T-helper 1 cell treated with Interleukin-12 subunit alpha and Interleukin-12 subunit beta and Interleukin-4 antibody, amounts not matched to agents 30 μg/mL and 1 μg/mL, for 36 hours (primary cell): ENCODE results near the gene FRAS1.

ENCODE experiments used
- H3K27ac Mint-ChIP-seq: one replicate; pipeline ENCODE4 v1.8.0; 2021; ENCODE audit warnings: mild to moderate bottlenecking, mixed read lengths
- H3K27me3 Mint-ChIP-seq: one replicate; pipeline ENCODE4 v1.8.0; 2021; ENCODE audit warnings: low read depth, mixed read lengths
- H3K36me3 Mint-ChIP-seq: one replicate; pipeline ENCODE4 v1.8.0; 2021; ENCODE audit warnings: low read depth, mixed read lengths
- H3K4me1 Mint-ChIP-seq: one replicate; pipeline ENCODE4 v1.8.0; 2021; ENCODE audit warnings: low read depth, mixed read lengths
- H3K4me3 Mint-ChIP-seq: one replicate; pipeline ENCODE4 v1.8.0; 2021; ENCODE audit warnings: mild to moderate bottlenecking, moderate library complexity, mixed read lengths
- H3K9me3 Mint-ChIP-seq: one replicate; pipeline ENCODE4 v1.8.0; 2021; ENCODE audit warnings: mixed read lengths

Gene FRAS1

DNA sequence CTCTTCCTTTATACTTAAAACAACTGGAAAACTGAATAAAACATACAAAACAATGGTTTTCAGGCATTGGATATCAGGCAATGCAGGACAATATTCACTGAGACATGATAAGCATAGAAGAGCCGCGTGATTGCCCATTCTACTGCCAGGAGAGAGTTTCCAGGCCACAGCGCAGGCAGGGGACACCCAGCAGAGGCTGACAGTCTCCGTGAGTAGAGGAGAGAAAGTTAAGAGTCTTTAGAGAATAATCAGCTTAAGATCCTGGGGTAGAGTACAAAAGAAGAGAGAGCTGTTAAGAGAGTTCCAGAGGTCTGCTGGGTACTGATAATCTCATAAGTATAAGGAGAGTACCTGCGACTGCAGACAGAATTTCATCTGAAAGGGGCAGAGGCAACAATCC is 18.4 kb upstream of the FRAS1 start:
- no peaks in the 10 kb centered on the region for H3K36me3 Mint-ChIP-seq
- peaks cover 29% of the 10 kb centered on the region for H3K27me3 Mint-ChIP-seq
- no peaks in the 10 kb centered on the region for H3K9me3 Mint-ChIP-seq
- no peaks in the 10 kb centered on the region for H3K4me1 Mint-ChIP-seq
- H3K4me3 Mint-ChIP-seq, result no peak overlapping the region
- no peak overlapping the region for H3K27ac Mint-ChIP-seq

DNA sequence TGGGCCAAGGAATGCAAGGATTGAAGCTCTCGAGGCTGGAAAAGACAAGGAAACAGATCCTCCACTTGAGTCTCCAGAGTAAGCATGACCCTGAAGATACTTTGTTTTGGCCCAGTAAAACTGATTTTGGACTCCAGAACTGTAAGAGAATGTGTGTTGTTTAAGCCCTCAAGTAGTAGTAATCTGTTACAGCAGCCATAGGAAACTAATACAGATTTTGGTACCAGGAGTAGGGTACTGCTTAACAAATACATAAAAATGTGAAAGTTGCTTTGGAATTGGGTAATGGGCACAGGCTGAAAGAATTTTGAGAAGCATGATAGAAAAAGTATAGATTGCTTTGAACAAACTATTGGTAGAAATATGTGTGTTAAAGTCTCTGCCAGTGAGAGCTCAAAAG is 17.4 kb upstream of the FRAS1 start:
- peaks cover 35% of the 10 kb centered on the region for H3K27me3 Mint-ChIP-seq
- no peaks in the 10 kb centered on the region for H3K36me3 Mint-ChIP-seq
- no peak overlapping the region for H3K27ac Mint-ChIP-seq
- no peaks in the 10 kb centered on the region for H3K9me3 Mint-ChIP-seq
- H3K4me1 Mint-ChIP-seq, result no peaks in the 10 kb centered on the region
- H3K4me3 Mint-ChIP-seq, result no peak overlapping the region

DNA sequence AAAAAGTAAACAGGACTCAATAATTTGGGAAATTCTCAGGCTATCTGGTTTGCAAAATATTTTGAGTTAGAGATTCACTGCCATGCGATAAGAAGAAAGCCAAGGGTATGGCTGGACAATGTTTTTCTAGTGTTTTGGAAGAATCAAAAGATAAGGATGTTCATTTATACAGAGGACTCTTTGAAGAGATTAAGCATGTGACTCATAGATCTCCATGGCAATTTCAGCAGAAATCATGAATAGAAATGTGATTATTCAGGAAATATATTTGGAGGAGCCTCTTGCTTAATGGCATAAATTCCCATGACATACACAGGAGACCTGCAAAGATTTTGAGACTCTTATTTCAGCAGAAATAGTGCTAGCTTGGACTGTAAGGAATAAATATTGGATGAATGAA is 16.7 kb upstream of the FRAS1 start:
- H3K27me3 Mint-ChIP-seq, result peaks cover 30% of the 10 kb centered on the region
- H3K4me3 Mint-ChIP-seq, result no peak overlapping the region
- no peaks in the 10 kb centered on the region for H3K36me3 Mint-ChIP-seq
- H3K9me3 Mint-ChIP-seq, result no peaks in the 10 kb centered on the region
- no peak overlapping the region for H3K27ac Mint-ChIP-seq
- no peaks in the 10 kb centered on the region for H3K4me1 Mint-ChIP-seq

DNA sequence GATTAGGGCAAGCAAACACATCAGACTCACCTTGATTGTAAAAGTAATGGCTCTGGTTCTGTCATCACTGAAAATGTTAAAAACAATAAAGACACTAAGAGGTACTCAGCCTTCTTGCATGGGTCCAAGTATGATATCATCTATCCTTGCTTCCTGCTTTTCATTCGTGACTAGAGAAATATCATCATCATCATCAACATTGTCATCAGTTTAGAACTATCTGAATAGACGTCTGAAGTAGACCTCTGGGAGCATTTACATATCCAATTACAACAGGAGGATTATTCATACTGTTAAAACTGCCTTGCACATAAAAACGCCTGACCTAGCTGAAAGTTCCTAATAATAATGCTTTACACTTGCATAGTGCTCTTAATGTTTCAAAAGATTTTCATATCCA is 9.8 kb upstream of the FRAS1 start:
- H3K36me3 Mint-ChIP-seq, result no peaks in the 10 kb centered on the region
- H3K4me1 Mint-ChIP-seq, result no peaks in the 10 kb centered on the region
- no peak overlapping the region for H3K4me3 Mint-ChIP-seq
- no peak overlapping the region for H3K27ac Mint-ChIP-seq
- H3K27me3 Mint-ChIP-seq, result peaks cover 9% of the 10 kb centered on the region
- H3K9me3 Mint-ChIP-seq, result no peaks in the 10 kb centered on the region

- H3K27ac Mint-ChIP-seq, result no peak overlapping the region
- no peaks in the 10 kb centered on the region for H3K9me3 Mint-ChIP-seq
- H3K36me3 Mint-ChIP-seq, result no peaks in the 10 kb centered on the region
- H3K4me3 Mint-ChIP-seq, result peak overlapping the region; percentile 89
- H3K27me3 Mint-ChIP-seq, result peaks cover 74% of the 10 kb centered on the region
- peaks cover 25% of the 10 kb centered on the region for H3K4me1 Mint-ChIP-seq
Observed at GRCh38 chr4:78056265-78057129, 626 bp upstream of the FRAS1 start.

DNA sequence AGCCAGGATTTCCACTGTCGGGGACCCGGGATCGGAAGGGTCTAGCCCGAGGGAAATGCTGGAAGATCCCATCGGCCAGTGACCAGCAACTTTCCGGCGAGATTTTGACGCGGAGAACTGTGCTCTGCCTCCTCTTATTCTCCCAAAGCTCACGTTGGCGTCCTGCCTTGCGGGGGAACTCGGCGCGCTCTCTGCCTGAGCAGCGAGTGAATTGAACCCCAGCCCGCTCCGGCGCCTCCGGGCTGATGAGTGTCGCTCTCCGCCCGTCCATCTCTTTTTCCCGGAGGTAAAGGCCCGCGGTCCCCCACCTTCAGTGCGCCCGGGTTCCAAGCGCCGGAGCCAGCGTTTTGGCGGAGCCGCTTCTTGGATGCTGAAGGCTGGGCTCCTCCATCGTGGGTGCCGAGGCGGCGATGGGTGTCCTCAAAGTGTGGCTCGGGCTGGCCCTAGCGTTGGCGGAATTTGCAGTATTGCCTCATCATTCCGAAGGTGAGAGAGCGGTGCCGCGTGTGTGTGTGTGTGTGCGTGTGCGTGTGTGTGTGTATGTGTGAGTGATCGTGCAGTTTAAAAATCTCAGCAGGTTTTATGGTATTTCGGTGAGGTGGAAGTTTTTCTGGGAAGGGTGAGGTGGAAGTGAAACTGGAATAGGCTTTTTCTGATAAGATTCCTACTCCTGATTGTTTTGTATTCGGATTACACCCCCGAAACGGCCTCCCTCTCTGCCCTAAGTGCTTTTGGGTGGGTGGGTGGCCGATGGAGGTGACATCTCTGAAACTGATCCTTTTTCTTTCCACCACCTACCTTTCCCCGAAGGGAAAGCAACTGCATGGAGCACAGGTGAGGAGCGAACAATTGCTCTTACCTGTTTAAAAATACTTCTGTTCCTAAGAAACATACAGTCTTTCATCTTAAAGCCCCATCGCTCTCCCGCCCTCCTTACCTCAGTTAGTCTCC is 752 bp downstream of the FRAS1 start:
- Mint-ChIP-seq H3K4me1 (peaks cover 25% of the 10 kb centered on the region), H3K9me3 (no peaks in the 10 kb centered on the region), H3K36me3 (no peaks in the 10 kb centered on the region), H3K27ac (peak overlapping the region; percentile 49), H3K27me3 (peaks cover 85% of the 10 kb centered on the region), H3K4me3 (peak overlapping the region; percentile 89)

- Mint-ChIP-seq H3K36me3 (no peaks in the 10 kb centered on the region), H3K27ac (no peak overlapping the region), H3K4me3 (peak overlapping the region; percentile 89), H3K9me3 (no peaks in the 10 kb centered on the region), H3K27me3 (peaks cover 79% of the 10 kb centered on the region), H3K4me1 (peaks cover 25% of the 10 kb centered on the region)
Observed at GRCh38 chr4:78058591-78059523, 1.7 kb downstream of the FRAS1 start.

- H3K4me1 Mint-ChIP-seq, result peaks cover 25% of the 10 kb centered on the region
- no peaks in the 10 kb centered on the region for H3K9me3 Mint-ChIP-seq
- H3K4me3 Mint-ChIP-seq, result peak overlapping the region; percentile 42
- H3K27ac Mint-ChIP-seq, result no peak overlapping the region
- no peaks in the 10 kb centered on the region for H3K36me3 Mint-ChIP-seq
- peaks cover 72% of the 10 kb centered on the region for H3K27me3 Mint-ChIP-seq
Observed at GRCh38 chr4:78059524-78059889, 2.4 kb downstream of the FRAS1 start.

DNA sequence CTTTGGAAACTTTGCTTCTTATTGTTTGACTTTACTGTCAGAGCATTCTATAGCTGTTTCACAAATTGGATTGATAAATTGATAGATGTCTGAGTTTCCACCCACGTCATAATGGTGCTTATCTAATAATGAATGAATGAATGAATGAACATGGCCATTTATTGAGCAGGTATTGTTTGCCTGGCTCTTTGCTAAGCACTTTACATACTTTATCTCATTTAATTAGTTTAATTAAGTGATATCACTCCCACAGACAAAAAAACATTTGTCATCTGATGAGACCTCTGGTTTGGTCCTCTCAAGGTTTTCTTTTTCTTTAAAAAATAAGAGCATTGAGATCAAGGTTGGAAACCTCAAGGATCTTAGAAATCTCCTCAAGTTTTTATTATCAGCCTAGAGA is 2.8 kb downstream of the FRAS1 start:
- H3K27ac Mint-ChIP-seq, result no peak overlapping the region
- H3K4me1 Mint-ChIP-seq, result peaks cover 25% of the 10 kb centered on the region
- peaks cover 70% of the 10 kb centered on the region for H3K27me3 Mint-ChIP-seq
- no peaks in the 10 kb centered on the region for H3K9me3 Mint-ChIP-seq
- H3K36me3 Mint-ChIP-seq, result no peaks in the 10 kb centered on the region
- no peak overlapping the region for H3K4me3 Mint-ChIP-seq

- Mint-ChIP-seq H3K27me3 (peaks cover 62% of the 10 kb centered on the region), H3K9me3 (no peaks in the 10 kb centered on the region), H3K4me3 (no peak overlapping the region), H3K36me3 (no peaks in the 10 kb centered on the region), H3K4me1 (peaks cover 19% of the 10 kb centered on the region), H3K27ac (no peak overlapping the region)
Observed at GRCh38 chr4:78061939-78062570, 4.9 kb downstream of the FRAS1 start.

DNA sequence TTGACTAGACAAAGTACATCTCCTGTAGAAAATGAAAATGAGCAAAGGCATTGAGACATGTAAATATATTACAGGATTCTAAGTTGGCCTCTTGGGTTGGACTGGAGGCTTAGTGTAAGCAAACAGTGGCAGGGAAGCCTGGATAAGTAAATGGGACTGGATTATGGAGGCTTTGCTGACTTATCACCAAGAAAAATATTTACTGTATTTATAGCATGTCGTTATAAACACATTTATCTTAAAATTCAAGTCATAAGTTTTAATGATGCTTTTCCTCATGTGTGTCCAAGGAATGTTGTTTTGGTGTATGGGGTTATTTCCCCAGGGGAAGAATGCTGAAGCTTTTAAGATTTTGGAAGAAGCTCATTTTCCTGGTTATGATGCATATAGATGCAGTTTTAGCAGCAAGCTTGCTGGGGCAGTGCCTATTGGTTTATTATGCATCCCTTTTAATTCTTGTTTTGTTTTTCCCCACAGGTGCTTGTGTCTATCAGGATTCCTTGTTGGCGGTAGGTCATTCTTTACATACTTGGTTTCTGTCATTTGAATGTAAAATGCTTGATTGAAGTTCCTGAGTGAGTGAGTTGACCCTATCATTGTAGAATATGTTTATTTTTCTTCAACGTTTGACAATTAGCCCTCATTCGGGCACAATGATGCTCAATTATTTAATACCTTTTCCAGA is 8.5 kb downstream of the FRAS1 start:
- Mint-ChIP-seq H3K27me3 (peaks cover 31% of the 10 kb centered on the region), H3K4me1 (no peaks in the 10 kb centered on the region), H3K4me3 (no peak overlapping the region), H3K36me3 (no peaks in the 10 kb centered on the region), H3K9me3 (no peaks in the 10 kb centered on the region), H3K27ac (no peak overlapping the region)

DNA sequence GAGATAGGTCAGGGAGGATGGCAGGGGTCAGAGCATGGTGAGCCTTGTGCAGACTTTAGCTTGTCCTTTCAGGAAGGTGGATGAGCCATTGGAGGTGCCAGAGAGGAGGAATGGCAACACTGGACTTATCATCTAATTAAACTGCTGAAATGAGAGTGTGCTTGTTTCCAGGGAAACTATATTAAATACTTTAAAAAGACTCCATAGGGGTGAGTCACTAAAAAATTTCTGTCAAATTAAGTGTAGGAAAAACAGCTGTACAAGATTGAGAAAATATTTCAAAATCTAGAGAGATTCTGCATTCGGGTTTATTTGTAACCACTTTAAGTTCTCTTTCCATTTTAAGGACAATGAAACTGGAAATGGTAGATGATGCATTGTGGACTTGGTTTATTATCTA is 11.4 kb downstream of the FRAS1 start:
- H3K4me1 Mint-ChIP-seq, result no peaks in the 10 kb centered on the region
- H3K36me3 Mint-ChIP-seq, result no peaks in the 10 kb centered on the region
- H3K4me3 Mint-ChIP-seq, result no peak overlapping the region
- H3K27ac Mint-ChIP-seq, result no peak overlapping the region
- no peaks in the 10 kb centered on the region for H3K9me3 Mint-ChIP-seq
- peaks cover 11% of the 10 kb centered on the region for H3K27me3 Mint-ChIP-seq

DNA sequence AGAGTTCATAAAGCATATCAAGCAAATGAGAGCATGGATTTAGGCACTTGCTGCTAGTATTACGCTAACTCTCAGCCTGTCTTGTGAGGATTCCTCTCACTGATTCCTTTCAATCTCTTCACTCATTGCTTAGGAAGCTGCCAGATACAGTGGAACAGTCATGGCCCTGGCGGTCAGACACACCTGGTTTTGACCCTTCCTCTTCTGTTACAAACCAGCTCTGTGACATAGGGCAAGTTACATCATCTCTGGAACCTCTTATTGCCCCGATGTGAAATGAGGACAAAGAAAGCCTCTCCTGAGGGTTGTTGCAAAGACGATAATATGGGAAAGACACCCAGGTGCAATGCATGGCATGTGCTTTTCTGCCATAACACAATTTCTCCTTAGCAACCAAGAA is 12.2 kb downstream of the FRAS1 start:
- H3K36me3 Mint-ChIP-seq, result no peaks in the 10 kb centered on the region
- H3K27me3 Mint-ChIP-seq, result peaks cover 11% of the 10 kb centered on the region
- H3K4me3 Mint-ChIP-seq, result no peak overlapping the region
- H3K9me3 Mint-ChIP-seq, result no peaks in the 10 kb centered on the region
- H3K27ac Mint-ChIP-seq, result no peak overlapping the region
- no peaks in the 10 kb centered on the region for H3K4me1 Mint-ChIP-seq
